22Rv1 (cell line): ENCODE results near the gene ZDHHC24.

ENCODE experiments used
- ZFX ChIP-seq: fragments of 450-650 bp; IDR thresholded peaks from 2 replicates; pipeline ENCODE4 v1.6.1; 2017; ENCODE audit warnings: antibody characterized with exemption, borderline replicate concordance
- TF ChIP-seq, protein P1 (sequence below): fragments of 450-650 bp; IDR thresholded peaks from 2 replicates; pipeline ENCODE4 v1.5.1; 2017; ENCODE audit warnings: mild to moderate bottlenecking

- TF ChIP-seq, protein P1, sequence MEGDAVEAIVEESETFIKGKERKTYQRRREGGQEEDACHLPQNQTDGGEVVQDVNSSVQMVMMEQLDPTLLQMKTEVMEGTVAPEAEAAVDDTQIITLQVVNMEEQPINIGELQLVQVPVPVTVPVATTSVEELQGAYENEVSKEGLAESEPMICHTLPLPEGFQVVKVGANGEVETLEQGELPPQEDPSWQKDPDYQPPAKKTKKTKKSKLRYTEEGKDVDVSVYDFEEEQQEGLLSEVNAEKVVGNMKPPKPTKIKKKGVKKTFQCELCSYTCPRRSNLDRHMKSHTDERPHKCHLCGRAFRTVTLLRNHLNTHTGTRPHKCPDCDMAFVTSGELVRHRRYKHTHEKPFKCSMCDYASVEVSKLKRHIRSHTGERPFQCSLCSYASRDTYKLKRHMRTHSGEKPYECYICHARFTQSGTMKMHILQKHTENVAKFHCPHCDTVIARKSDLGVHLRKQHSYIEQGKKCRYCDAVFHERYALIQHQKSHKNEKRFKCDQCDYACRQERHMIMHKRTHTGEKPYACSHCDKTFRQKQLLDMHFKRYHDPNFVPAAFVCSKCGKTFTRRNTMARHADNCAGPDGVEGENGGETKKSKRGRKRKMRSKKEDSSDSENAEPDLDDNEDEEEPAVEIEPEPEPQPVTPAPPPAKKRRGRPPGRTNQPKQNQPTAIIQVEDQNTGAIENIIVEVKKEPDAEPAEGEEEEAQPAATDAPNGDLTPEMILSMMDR: no peak
- TF ChIP-seq ZFX: no peak
Measured at GRCh38 chr11:66586136-66586535, 40.3 kb upstream of the ZDHHC24 start.
